HG03439 (cell line): ENCODE data around the gene KIF18A.

Experiments
- ATAC-seq: cut with Tn5 transposase; IDR thresholded peaks from one replicate; pipeline ENCODE4 v1.9.1; 2021; ENCODE audit warnings: mild to moderate bottlenecking, moderate library complexity; ENCODE audit not compliant: unreplicated experiment

KIF18A gene

DNA sequence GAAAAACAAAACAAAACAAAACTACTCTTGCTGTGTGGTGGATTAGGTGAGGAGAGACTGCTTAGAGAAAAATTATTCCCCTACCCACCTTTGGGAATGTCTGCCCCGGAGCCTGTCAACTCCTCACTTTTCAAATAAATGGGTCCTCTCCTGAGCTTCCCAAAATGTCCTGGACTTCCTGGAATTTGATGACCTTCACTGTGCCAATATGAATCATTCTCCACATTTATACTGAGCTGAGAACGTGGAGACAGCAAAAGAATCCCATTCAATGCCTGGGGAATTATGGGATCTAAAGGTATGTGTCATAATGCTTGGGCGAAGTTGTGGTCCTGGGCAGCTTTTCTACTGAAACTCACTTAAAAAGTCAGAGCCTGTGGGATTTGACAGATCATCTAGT, 136.8 kb downstream of the KIF18A start:
- no peak for ATAC-seq
